Uterus (tissue), 4 donors: Measurements from ENCODE around the gene ZNF335. TPM values are rescaled to one million over a fixed set of nuclear protein-coding genes. Genes with fewer than 3 reads are reported as not detected.
"Not testable (repeated sequence)": the region's sequence is repeated elsewhere in the genome, so short reads cannot be mapped to it uniquely, and the experiment has no call there.

Experiments used
- DNase-seq, 2 donors: peaks; one replicate each; pipeline ENCODE4 v3.0.0-alpha.2; 2019 to 2020
- H3K27ac ChIP-seq, 2 donors: fragments of 200-600 bp; sonication (generic); 1 replicate in 1 of 2; 2 replicates in 1 of 2; pipeline ENCODE4 v1.5.1; 2016 to 2018
- H3K27me3 ChIP-seq, 2 donors: fragments of 200-600 bp; sonication (generic); one replicate each; pipeline ENCODE4 v1.5.1; 2018 to 2019; ENCODE audit warnings: control low read depth in 1 of 2
- H3K36me3 ChIP-seq, 2 donors: fragments of 200-600 bp; sonication (generic); one replicate each; pipeline ENCODE4 v1.5.1; 2019; ENCODE audit warnings: control low read depth in 1 of 2
- H3K4me1 ChIP-seq, 2 donors: fragments of 200-600 bp; sonication (generic); one replicate each; pipeline ENCODE4 v1.5.1; 2018 to 2019; ENCODE audit warnings: control low read depth in 1 of 2
- H3K4me3 ChIP-seq, 2 donors: fragments of 200-600 bp; sonication (generic); 1 replicate in 1 of 2; 2 replicates in 1 of 2; pipeline ENCODE4 v1.5.1; 2018 to 2019; ENCODE audit warnings: mild to moderate bottlenecking in 1 of 2
- H3K9me3 ChIP-seq, 2 donors: fragments of 200-600 bp; sonication (generic); one replicate each; pipeline ENCODE4 v1.5.1; 2019; ENCODE audit warnings: control low read depth in 1 of 2
- POLR2A ChIP-seq, 2 donors: fragments of 450-650 bp; IDR thresholded peaks; one replicate each; pipeline ENCODE4 v1.6.1; 2016; ENCODE audit warnings: antibody characterized with exemption in 2 of 2, mild to moderate bottlenecking in 1 of 2, moderate library complexity in 1 of 2
- intact Hi-C: fragments of 100-400 bp; cut with DNase I; formaldehyde crosslinking; loops from one replicate; pipeline ENCODE4 v1.15.1; 2023; ENCODE audit warnings: low total_unique reads
- total RNA-seq, 4 donors: library from RNA; depleted of rRNA in 3 of 4; stranded (reverse); fragments of >200 nt in 3 of 4; gene quantifications; one replicate each; pipeline versions ENCODE4 v1.1.0 to v1.2.4, GENCODE V29; 2014 to 2023
- TF ChIP-seq, protein P1 (sequence below), 4 experiments: fragments of 200-600 bp in 2 of 4; fragments of 450-650 bp in 2 of 4; sonication (generic) in 2 of 4; IDR thresholded peaks; one replicate each; pipeline ENCODE4 v1.5.1; 2016 to 2019; ENCODE audit warnings: antibody characterized with exemption in 4 of 4, mild to moderate bottlenecking in 2 of 4, moderate library complexity in 1 of 4
- donor health status: DM: yes; HTN: yes; CAD: no.

ZNF335 gene
- total RNA-seq, 4 donors from 2014 or later: 14.9 to 40.0 (median 29.0) TPM

DNA sequence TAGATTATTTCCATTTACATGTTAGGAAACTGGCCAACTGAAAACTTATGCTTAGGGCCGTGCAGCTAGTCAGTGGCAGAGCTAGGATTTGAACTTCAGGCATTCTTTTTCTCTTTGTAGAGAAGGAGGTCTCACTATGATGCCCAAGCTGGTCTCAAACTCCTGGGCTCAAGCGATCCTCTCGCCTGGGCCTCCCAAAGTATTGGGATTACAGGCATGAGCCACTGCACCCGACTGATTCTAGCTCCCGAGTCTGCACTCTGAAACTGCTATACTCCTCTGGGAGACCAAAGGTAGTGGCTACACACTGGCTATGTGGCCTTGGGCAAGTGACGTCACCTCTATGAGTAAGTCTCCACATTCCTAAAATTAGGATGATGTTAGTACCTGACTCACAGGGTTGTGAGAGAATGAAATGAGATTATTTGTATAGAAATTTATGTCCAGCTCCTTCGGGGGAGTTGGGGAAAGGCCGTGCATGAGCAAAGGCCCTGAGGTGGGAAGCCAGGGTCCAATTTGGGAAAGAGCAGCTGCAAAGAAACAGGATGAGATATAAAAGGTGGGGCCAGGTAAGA lies 66.4 kb downstream of the ZNF335 start:
- Histone ChIP-seq H3K27ac (no peak overlapping the region), H3K9me3 (no peaks in the 10 kb centered on the region), H3K36me3 (no peaks in the 10 kb centered on the region), H3K4me1 (no peaks in the 10 kb centered on the region), H3K4me3 (no peak overlapping the region), H3K27me3 (no peaks in the 10 kb centered on the region)
- intact Hi-C loops: no loop called here
- no peak for TF ChIP-seq POLR2A (IDR thresholded peaks at IDR 0.05)
- TF ChIP-seq, protein P1, sequence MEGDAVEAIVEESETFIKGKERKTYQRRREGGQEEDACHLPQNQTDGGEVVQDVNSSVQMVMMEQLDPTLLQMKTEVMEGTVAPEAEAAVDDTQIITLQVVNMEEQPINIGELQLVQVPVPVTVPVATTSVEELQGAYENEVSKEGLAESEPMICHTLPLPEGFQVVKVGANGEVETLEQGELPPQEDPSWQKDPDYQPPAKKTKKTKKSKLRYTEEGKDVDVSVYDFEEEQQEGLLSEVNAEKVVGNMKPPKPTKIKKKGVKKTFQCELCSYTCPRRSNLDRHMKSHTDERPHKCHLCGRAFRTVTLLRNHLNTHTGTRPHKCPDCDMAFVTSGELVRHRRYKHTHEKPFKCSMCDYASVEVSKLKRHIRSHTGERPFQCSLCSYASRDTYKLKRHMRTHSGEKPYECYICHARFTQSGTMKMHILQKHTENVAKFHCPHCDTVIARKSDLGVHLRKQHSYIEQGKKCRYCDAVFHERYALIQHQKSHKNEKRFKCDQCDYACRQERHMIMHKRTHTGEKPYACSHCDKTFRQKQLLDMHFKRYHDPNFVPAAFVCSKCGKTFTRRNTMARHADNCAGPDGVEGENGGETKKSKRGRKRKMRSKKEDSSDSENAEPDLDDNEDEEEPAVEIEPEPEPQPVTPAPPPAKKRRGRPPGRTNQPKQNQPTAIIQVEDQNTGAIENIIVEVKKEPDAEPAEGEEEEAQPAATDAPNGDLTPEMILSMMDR (IDR thresholded peaks at IDR 0.05): no peak
- no peak for DNase-seq

DNA sequence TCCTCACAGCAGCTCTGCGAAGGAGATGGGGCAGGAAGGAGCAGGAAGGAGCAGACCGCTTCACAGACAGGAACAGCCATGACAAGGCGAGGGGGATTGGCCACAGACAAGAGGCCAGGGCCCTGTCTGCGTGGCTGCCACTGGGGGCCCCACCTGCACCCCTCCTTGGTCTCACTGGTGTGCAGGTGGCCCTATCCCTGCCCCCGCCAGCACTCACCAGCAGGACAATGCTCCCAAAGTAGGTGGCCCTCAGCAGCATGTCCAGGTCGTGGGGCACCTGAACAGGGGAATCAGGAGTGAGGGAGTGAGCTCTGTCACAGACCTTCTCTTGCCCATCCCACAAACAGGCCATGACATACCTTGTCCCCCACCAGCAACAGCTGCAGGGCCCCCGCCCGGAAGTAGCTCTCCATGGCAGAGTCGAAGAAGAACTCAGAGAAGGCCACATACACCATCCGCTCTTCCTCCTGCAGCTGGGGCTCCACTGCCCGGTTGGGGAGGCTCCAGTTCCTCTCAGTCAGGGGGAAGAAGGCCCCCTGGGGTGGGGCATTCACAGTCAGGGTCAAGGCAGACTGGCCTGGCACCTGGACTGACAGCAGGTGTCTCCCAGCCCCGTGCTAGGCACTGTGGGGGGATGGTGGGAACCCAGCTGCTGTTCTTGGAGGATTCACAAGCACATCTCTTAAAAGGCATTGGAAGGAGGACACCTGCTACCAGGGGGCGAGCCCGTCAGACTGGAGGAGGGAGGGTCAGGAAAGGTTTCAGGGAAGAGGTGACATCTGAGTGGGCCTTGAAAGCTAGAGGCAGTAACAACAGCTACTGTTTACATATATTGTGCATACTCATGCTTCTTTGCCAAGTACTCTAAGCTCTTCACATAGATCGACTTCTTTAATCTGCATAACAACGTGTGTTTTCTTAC lies 67.2 kb downstream of the ZNF335 start:
- Histone ChIP-seq H3K4me3 (no peak overlapping the region), H3K27ac (no peak overlapping the region), H3K27me3 (no peaks in the 10 kb centered on the region), H3K36me3 (no peaks in the 10 kb centered on the region), H3K4me1 (no peaks in the 10 kb centered on the region), H3K9me3 (no peaks in the 10 kb centered on the region)
- DNase-seq: no peak
- intact Hi-C loops: no loop called here
- TF ChIP-seq, protein P1 (IDR thresholded peaks at IDR 0.05): no peak
- TF ChIP-seq POLR2A (IDR thresholded peaks at IDR 0.05): no peak

DNA sequence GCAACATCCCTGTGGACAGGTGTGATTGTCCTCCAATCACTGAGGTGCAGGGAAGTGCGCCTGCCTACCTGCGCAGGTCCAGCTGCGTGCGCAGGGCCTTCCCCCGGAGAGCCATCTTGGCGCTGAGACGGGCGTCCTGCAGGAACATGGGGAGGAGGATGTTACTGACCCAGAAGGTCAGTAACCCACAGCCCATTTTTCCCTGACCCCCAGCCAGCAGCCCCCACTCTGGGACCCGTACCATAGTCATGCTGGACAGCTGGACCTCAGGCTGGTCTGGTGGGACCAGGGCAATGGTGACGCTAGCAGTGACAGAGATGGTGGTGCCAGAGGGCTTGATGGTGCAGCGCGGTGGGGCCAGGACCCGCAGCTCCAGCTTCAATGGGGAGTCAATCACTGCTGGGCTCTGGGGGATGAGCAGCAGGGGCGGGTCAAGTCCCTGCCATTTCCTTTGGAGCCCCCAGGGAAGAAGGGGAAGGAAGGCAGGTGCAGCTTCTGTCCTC lies 69.8 kb downstream of the ZNF335 start:
- no peaks in the 10 kb centered on the region for H3K9me3 ChIP-seq
- H3K4me1 ChIP-seq: no peaks in the 10 kb centered on the region
- no peak overlapping the region for H3K4me3 ChIP-seq
- no peak for TF ChIP-seq POLR2A (IDR thresholded peaks at IDR 0.05)
- TF ChIP-seq, protein P1 (IDR thresholded peaks at IDR 0.05): no peak
- H3K27ac ChIP-seq: no peak overlapping the region
- no peaks in the 10 kb centered on the region for H3K27me3 ChIP-seq
- DNase-seq: no peak
- intact Hi-C loops: no loop called here
- H3K36me3 ChIP-seq: no peaks in the 10 kb centered on the region

DNA sequence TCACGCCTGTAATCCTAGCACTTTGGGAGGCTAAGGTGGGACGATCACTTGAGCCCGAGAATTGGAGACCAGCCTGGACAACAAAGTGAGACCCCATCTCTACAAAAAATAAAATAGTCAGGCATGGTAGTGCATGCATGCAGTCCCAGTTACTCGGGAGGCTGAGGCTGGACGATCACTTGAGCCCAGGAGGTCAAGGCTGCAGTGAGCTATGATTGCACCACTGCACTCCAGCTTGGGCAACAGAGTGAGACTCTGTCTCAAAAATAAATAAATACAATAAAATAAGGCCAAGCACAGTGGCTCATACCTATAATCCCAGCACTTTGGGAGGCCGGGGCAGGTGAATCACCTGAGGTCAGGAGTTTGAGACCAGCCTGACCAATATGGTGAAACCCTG lies 70.7 kb downstream of the ZNF335 start:
- H3K4me3 ChIP-seq, DNase-seq, H3K36me3 ChIP-seq, H3K27ac ChIP-seq, H3K4me1 ChIP-seq, intact Hi-C loops, H3K9me3 ChIP-seq, H3K27me3 ChIP-seq: not testable (repeated sequence)

DNA sequence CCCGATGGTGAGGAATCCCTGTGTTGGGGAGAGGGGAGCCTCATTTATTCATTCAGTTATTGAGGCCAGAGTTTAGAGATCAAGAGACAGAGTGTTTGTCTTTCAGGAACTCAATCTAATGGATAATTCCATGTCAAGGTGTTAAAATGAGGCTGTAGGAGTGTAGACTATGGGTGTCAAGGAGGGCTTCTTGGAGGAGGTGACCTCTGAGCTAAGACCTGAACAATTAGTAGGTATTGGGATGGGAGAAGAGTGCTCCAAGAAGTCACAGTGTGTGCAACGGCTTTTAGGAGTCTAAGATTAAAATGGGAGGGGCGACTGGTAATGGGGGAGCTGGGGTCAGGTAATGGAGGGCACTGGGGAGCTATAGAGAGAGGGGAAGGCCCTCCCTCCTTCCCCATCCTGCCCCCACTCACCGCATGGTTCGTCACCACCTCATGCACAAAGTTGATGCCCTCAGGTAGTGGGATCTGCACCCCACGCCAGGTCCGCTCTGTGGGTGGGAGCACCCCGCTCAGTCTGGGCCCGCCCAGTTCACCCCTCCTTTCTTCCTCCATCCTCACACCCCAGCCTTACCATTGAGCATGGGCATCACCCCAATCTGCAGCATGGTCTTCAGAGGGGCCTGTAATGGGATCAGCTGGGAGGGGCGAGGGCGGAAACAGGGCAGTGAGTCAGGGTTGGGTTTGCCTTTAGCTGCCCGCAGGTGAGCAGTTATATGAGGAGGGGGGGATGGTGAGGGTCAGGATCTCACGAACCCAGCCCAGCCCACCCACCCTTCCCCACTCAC lies 72.8 kb downstream of the ZNF335 start:
- H3K27ac ChIP-seq: no peak overlapping the region
- H3K27me3 ChIP-seq: no peaks in the 10 kb centered on the region
- intact Hi-C loops: no loop called here
- no peak overlapping the region for H3K4me3 ChIP-seq
- DNase-seq: no peak
- no peaks in the 10 kb centered on the region for H3K36me3 ChIP-seq
- no peak for TF ChIP-seq POLR2A (IDR thresholded peaks at IDR 0.05)
- TF ChIP-seq, protein P1 (IDR thresholded peaks at IDR 0.05): no peak
- no peaks in the 10 kb centered on the region for H3K9me3 ChIP-seq
- H3K4me1 ChIP-seq: no peaks in the 10 kb centered on the region

Other genes with a start within 250 kb of the ZNF335 start
- not detected for gene SPINT4, start 249.9 kb downstream of the ZNF335 start, total RNA-seq
- gene WFDC3, start 180.3 kb downstream of the ZNF335 start, total RNA-seq: 1 to 10 TPM in 1 of 4 donors, not detected in 3; 2.0 TPM
- 10 to 100 TPM; 11.2 to 29.8 (median 17.1) TPM for gene DNTTIP1, start 180.2 kb downstream of the ZNF335 start, total RNA-seq
- 10 to 100 TPM in 1 of 4 donors, not detected in 3; 12.4 TPM for gene UBE2C, start 159.6 kb downstream of the ZNF335 start, total RNA-seq
- 1 to 10 TPM in 1 of 4 donors, under 1 TPM in 1, not detected in 2; 0.59 to 1.3 TPM for gene TNNC2, start 144.9 kb downstream of the ZNF335 start, total RNA-seq
- gene SNX21, start 138.4 kb downstream of the ZNF335 start, total RNA-seq: 100 to 1,000 TPM in 1 of 4 donors, 10 to 100 TPM in 3; 56.5 to 145 (median 63.2) TPM
- gene ACOT8, start 114.8 kb downstream of the ZNF335 start, total RNA-seq: 10 to 100 TPM; 17.2 to 31.5 (median 23.5) TPM
- 1 to 10 TPM; 3.1 to 9.2 (median 4.3) TPM for gene ZSWIM3, start 114.6 kb downstream of the ZNF335 start, total RNA-seq
- 10 to 100 TPM in 1 of 4 donors, 1 to 10 TPM in 2, under 1 TPM in 1; 0.77 to 12.2 (median 3.3) TPM for gene ZSWIM1, start 91.0 kb downstream of the ZNF335 start, total RNA-seq
- gene SPATA25, start 84.6 kb downstream of the ZNF335 start, total RNA-seq: 10 to 100 TPM in 1 of 4 donors, 1 to 10 TPM in 3; 2.6 to 16.2 (median 6.0) TPM
- 10 to 100 TPM in 1 of 4 donors, 1 to 10 TPM in 2, under 1 TPM in 1; 0.29 to 11.5 (median 4.7) TPM for gene NEURL2, start 81.0 kb downstream of the ZNF335 start, total RNA-seq
- gene CTSA, start 80.9 kb downstream of the ZNF335 start, total RNA-seq: 10 to 100 TPM; 20.6 to 66.9 (median 32.5) TPM
- gene PLTP, start 60.0 kb downstream of the ZNF335 start, total RNA-seq: 100 to 1,000 TPM in 2 of 4 donors, 10 to 100 TPM in 2; 31.2 to 221 (median 113) TPM
- gene PCIF1, start 37.5 kb downstream of the ZNF335 start, total RNA-seq: 10 to 100 TPM; 11.0 to 71.0 (median 40.0) TPM
- under 1 TPM in 2 of 4 donors, not detected in 2; 0.24 to 0.35 TPM for gene MMP9, start 36.7 kb upstream of the ZNF335 start, total RNA-seq
- gene SLC12A5, start 57.0 kb upstream of the ZNF335 start, total RNA-seq: under 1 TPM in 1 of 4 donors, not detected in 3; 0.35 TPM
- 10 to 100 TPM in 3 of 4 donors, 1 to 10 TPM in 1; 8.2 to 37.8 (median 29.5) TPM for gene NCOA5, start 117.8 kb upstream of the ZNF335 start, total RNA-seq
- 10 to 100 TPM in 3 of 4 donors, 1 to 10 TPM in 1; 2.6 to 36.5 (median 23.5) TPM for gene CD40, start 146.1 kb upstream of the ZNF335 start, total RNA-seq